K562 (cell line): ENCODE results near the gene ASCL3.

Experiments used
- BMI1 ChIP-seq: fragments of 150-350 bp; IDR thresholded peaks from 2 replicates; pipeline ENCODE4 v1.6.1; 2014; ENCODE audit warnings: low read length
- CTCF ChIP-seq, 3 experiments: IDR thresholded peaks in 2 of 3; conservative IDR thresholded peaks in 1 of 3; 2 replicates each; pipeline ENCODE4 v1.5.1; 2011 to 2012; ENCODE audit warnings: low read length in 3 of 3, mild to moderate bottlenecking in 3 of 3, control low read depth in 2 of 3, improper control_type of control experiment in 1 of 3, inconsistent platforms in 1 of 3, low read depth in 1 of 3, mixed read lengths in 1 of 3, moderate library complexity in 1 of 3; ENCODE audit not compliant: insufficient read depth in 2 of 3
- HDAC2 ChIP-seq: fragments of 450-650 bp; IDR thresholded peaks from 2 replicates; pipeline ENCODE4 v1.6.1; 2016; ENCODE audit warnings: mild to moderate bottlenecking
- HMG20B ChIP-seq: fragments of 250-450 bp; sonication (Bioruptor Pico); IDR thresholded peaks from 2 replicates; pipeline ENCODE4 v1.5.0; 2021; ENCODE audit warnings: mild to moderate bottlenecking
- IRF9 ChIP-seq: fragments of 450-650 bp; IDR thresholded peaks from 2 replicates; pipeline ENCODE4 v1.6.1; 2016; ENCODE audit warnings: missing biosample characterization, missing genetic modification characterization
- KLF10 ChIP-seq: fragments of 250-450 bp; sonication (Bioruptor Pico); IDR thresholded peaks from 2 replicates; pipeline ENCODE4 v1.6.1; 2021; ENCODE audit warnings: matching md5 sums
- NR2C2 ChIP-seq, 2 experiments: fragments of 200-800 bp in 1 of 2; sonication (Bioruptor generic) in 1 of 2; sonication (generic) in 1 of 2; formaldehyde crosslinking in 1 of 2; IDR thresholded peaks; 2 replicates each; pipeline versions ENCODE4 v1.6.1 to v1.8.0; 2016 to 2022; ENCODE audit warnings: mild to moderate bottlenecking in 1 of 2, missing compliant biosample characterization in 1 of 2, missing genetic modification characterization in 1 of 2, missing genetic modification reagents in 1 of 2
- NRF1 ChIP-seq, 2 experiments: fragments of 450-650 bp; IDR thresholded peaks in 1 of 2; conservative IDR thresholded peaks in 1 of 2; 2 replicates each; pipeline ENCODE4 v1.6.1; 2014; ENCODE audit warnings: mild to moderate bottlenecking in 2 of 2
- POLR2A ChIP-seq: fragments of 450-650 bp; conservative IDR thresholded peaks from 2 replicates; pipeline ENCODE4 v1.6.1; 2016
- POLR2AphosphoS5 ChIP-seq: IDR thresholded peaks from 2 replicates; pipeline ENCODE4 v1.6.1; 2011; ENCODE audit warnings: mild to moderate bottlenecking, low read depth, low read length, moderate library complexity; ENCODE audit not compliant: control insufficient read depth, insufficient read depth
- ZFP1 ChIP-seq: fragments of 450-650 bp; formaldehyde crosslinking; IDR thresholded peaks from 2 replicates; pipeline ENCODE4 v1.4.0; 2020; ENCODE audit warnings: mild to moderate bottlenecking, mixed read lengths
- ZNF197 ChIP-seq: fragments of 200-800 bp; sonication (Bioruptor generic); IDR thresholded peaks from 2 replicates; pipeline ENCODE4 v1.6.1; 2016; ENCODE audit warnings: low read depth, missing genetic modification characterization, missing compliant biosample characterization
- TF ChIP-seq, protein P1 (sequence below): fragments of 450-650 bp; IDR thresholded peaks from 2 replicates; pipeline ENCODE4 v1.6.1; 2017; ENCODE audit warnings: antibody characterized with exemption, mild to moderate bottlenecking

DNA sequence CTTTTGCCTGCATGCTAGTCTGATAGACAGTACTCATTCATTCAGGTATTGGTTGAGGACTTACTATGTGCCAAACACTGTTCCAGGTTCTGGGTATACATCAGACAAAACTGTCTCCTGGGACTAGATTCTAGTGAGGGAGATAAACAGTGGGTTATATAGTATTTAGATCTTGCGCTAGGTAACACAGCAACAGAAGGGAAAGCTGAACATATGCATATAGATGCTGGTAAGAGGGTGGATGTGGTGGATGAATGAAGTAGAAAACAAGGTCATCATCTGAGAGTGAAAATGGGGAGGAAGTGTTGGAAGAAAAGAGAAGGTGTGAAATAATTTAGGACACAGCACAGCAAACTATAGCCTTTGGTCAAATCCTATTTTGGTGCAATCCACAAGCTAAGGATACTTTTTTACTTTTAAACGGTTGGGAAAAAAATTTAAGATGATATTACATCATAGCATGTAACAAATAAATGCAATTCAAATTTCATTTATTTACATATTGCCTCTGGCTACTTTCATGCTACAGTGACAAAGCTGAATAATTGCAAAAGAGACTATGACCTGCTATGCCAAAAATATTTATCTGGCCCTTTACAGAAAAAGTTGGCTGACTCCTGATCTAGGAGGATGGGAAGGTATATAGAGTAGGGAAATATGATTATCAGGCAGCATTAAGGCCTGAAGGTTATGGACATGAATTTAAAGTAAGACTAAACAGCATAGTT, 28.5 kb upstream of the ASCL3 start:
- TF ChIP-seq HMG20B (CRISPR knock-in tag) = no peak
- TF ChIP-seq NRF1 (conservative IDR thresholded peaks at IDR 0.05 in 1 of 2, IDR thresholded peaks at IDR 0.05 in 1 of 2) = no peak
- TF ChIP-seq ZNF197 (CRISPR knock-in tag) = no peak
- TF ChIP-seq CTCF (IDR thresholded peaks at IDR 0.05 in 2 of 3, conservative IDR thresholded peaks at IDR 0.05 in 1 of 3; ENCODE audit: insufficient read depth in 2 of 3, low read depth in 1 of 3, low read length in 3 of 3) = no peak
- TF ChIP-seq BMI1 = no peak
- no peak for TF ChIP-seq NR2C2 (CRISPR knock-in tag; IDR thresholded peaks at IDR 0.05)
- no peak for TF ChIP-seq NR2C2 (tag; IDR thresholded peaks at IDR 0.05)
- TF ChIP-seq IRF9 = no peak
- TF ChIP-seq POLR2A = no peak
- no peak for TF ChIP-seq HDAC2
- no peak for TF ChIP-seq POLR2AphosphoS5
- TF ChIP-seq, protein P1, sequence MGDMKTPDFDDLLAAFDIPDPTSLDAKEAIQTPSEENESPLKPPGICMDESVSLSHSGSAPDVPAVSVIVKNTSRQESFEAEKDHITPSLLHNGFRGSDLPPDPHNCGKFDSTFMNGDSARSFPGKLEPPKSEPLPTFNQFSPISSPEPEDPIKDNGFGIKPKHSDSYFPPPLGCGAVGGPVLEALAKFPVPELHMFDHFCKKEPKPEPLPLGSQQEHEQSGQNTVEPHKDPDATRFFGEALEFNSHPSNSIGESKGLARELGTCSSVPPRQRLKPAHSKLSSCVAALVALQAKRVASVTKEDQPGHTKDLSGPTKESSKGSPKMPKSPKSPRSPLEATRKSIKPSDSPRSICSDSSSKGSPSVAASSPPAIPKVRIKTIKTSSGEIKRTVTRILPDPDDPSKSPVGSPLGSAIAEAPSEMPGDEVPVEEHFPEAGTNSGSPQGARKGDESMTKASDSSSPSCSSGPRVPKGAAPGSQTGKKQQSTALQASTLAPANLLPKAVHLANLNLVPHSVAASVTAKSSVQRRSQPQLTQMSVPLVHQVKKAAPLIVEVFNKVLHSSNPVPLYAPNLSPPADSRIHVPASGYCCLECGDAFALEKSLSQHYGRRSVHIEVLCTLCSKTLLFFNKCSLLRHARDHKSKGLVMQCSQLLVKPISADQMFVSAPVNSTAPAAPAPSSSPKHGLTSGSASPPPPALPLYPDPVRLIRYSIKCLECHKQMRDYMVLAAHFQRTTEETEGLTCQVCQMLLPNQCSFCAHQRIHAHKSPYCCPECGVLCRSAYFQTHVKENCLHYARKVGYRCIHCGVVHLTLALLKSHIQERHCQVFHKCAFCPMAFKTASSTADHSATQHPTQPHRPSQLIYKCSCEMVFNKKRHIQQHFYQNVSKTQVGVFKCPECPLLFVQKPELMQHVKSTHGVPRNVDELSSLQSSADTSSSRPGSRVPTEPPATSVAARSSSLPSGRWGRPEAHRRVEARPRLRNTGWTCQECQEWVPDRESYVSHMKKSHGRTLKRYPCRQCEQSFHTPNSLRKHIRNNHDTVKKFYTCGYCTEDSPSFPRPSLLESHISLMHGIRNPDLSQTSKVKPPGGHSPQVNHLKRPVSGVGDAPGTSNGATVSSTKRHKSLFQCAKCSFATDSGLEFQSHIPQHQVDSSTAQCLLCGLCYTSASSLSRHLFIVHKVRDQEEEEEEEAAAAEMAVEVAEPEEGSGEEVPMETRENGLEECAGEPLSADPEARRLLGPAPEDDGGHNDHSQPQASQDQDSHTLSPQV = no peak
- no peak for TF ChIP-seq KLF10 (CRISPR knock-in tag)
- TF ChIP-seq ZFP1 (CRISPR knock-in tag) = no peak
